GM12865 (cell line): ENCODE data around the gene VAC14.
"Not testable (repeated sequence)": the region's sequence is repeated elsewhere in the genome, so short reads cannot be mapped to it uniquely, and the experiment has no call there.

Source experiments
- DNase-seq: peaks from one replicate; pipeline ENCODE4 v3.0.0; 2010; ENCODE audit warnings: low read depth
- H3K4me3 ChIP-seq: 2 replicates; pipeline ENCODE4 v1.5.1; 2011; ENCODE audit warnings: mild to moderate bottlenecking, low read depth, low read length, control low read depth
- TF ChIP-seq, protein P1 (sequence below): IDR thresholded peaks from 2 replicates; pipeline ENCODE4 v1.5.1; 2011; ENCODE audit warnings: low read length, control low read depth, low read depth, inconsistent platforms; ENCODE audit not compliant: insufficient read depth; ENCODE audit errors: missing control alignments

The VAC14 gene

DNA sequence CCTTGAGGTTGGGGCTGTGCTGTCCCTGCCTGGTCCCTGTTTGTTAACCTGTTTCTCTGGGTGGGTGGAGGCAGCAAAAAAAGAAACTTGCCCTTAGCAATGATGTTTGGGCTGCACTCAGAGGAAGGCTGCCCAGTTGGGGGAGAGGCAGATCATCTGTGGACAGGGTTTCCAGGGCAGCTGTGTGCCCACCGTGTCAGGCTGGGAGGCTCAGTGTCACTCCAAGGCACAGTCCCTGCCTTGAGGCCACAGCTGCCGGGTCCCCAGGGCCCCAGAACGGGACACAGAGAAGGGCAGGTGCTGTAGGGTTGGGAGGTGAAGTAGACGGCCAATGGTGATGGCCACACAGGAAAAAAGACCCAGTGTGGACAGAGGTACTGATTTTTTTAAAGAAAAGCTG lies 150.7 kb downstream of the VAC14 start:
- DNase-seq: no peak
- no peak overlapping the region for H3K4me3 ChIP-seq
- TF ChIP-seq, protein P1, sequence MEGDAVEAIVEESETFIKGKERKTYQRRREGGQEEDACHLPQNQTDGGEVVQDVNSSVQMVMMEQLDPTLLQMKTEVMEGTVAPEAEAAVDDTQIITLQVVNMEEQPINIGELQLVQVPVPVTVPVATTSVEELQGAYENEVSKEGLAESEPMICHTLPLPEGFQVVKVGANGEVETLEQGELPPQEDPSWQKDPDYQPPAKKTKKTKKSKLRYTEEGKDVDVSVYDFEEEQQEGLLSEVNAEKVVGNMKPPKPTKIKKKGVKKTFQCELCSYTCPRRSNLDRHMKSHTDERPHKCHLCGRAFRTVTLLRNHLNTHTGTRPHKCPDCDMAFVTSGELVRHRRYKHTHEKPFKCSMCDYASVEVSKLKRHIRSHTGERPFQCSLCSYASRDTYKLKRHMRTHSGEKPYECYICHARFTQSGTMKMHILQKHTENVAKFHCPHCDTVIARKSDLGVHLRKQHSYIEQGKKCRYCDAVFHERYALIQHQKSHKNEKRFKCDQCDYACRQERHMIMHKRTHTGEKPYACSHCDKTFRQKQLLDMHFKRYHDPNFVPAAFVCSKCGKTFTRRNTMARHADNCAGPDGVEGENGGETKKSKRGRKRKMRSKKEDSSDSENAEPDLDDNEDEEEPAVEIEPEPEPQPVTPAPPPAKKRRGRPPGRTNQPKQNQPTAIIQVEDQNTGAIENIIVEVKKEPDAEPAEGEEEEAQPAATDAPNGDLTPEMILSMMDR: no peak

DNA sequence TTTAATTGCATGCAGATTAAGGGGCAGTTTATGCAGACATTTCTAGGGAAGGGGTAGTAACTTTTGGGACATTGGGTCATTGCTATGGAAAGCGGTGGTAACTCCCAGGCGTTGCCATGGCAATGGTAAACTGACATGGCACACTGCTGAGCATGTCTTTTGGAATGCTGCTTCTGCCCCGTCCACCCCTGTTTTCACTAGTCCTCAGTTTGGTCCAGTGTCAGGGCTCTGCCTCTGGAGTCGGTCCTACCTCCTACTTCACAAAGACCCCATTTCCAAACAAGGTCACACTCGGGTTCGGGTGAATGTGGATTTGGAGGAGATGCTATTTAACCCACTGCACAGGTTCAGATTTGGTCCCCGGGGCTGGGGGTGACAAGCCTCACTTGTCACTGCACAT lies 151.7 kb downstream of the VAC14 start:
- no peak for DNase-seq
- H3K4me3 ChIP-seq: no peak overlapping the region
- TF ChIP-seq, protein P1: no peak

DNA sequence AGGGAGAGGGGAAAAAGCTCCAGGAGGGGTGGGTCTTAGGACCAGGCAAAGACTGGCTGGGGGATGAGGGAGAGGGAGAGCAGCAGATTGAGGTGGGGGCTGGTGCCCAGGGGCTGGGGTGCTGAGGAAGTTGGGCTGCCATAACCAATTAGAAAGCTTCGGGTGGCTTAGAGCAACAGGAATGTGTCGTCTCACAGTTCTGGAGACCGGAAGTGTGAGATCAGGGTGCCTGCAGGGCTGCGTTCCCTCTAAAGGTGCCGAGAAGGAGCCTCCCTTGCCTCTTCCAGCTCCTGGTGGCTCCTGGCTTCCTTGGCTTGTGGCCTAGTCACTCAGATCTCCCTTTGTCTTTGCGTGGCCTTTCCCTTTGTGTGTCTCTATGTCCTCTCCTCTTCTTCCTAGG lies 152.4 kb downstream of the VAC14 start:
- no peak for DNase-seq
- TF ChIP-seq, protein P1: no peak
- H3K4me3 ChIP-seq: no peak overlapping the region

DNA sequence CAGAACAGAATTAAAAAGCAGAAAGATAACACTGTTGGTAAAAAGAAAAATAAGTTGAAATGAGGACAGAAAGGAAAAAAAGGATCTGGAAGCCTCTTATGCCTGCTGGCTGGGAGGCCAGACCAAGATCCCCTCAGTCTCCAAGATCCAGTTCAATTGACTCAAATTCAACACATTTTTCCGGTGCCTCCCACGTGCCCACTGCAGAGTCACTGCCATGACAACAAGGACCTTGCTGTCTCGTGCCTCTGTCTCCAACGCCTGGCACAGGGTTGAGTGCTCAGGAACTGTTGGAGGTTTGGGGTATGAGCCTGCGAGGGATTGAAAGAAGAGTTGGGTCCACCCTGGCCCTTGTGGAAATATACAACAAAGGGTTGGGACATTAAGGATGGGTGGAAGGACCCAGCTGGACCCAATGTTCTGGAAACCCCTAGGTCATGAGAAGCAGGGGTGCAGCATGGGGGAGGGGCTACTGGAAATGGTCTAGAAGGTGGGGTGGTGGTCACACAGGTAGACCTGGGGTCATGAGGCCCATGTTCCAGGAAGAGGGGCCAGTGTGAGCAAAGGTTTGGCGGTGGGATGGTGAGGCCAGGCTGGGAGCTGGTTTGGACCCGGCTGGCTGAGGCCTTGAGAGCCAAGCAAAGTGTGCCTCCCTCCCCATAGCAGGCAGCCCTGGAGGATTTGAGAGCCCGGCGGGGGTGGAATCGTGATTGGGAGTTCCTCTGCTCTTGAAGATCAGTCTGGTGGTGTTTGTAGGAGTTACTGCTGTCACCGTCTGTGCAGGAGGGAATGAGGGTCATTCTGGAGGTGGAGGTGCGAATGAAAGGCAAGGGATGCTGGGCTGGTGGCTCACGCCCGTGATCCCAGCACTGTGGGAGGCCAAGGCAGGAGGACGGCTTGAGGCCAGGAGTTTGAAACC lies 153.3 kb downstream of the VAC14 start:
- DNase-seq: no peak
- TF ChIP-seq, protein P1: no peak
- no peak overlapping the region for H3K4me3 ChIP-seq

DNA sequence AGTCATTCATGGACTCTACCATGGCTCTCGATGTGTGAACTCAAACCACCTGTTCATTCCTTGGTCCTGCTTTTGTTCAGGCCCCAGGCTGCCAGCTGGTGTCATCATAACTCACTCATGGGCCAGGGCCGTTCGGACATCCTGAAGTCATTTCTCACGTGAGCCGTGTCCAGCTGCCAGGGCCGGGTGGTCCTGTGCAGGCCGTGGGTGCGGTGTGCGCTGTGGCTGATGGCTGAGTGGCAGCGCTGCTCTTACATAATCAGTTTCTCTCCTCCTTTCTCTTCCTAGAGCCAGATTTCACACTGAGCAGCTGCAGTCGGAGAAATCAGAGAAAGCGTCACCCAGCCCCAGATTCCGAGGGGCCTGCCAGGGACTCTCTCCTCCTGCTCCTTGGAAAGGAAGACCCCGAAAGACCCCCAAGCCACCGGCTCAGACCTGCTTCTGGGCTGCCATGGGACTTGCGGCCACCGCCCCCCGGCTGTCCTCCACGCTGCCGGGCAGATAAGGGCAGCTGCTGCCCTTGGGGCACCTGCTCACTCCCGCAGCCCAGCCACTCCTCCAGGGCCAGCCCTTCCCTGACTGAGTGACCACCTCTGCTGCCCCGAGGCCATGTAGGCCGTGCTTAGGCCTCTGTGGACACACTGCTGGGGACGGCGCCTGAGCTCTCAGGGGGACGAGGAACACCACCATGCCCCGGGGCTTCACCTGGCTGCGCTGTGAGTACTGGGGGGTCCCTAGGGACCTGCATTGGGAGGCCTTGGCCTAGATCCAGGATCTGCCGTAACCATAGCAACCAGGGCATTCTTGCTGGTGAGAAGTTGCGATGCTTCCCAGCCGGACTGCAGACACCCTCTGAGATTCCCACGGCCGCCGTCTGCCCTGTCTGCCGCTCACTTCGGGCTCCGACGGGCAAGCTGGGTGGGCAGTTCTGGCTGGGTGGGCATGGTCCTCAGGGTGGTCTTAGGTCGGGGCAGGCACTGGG lies 154.4 kb downstream of the VAC14 start, which contains the start of gene IL34:
IL34 (plus strand) TSS at position 300 of the 982 bp plus-strand sequence; CDS start at position 689, 389 bp downstream.
- no peak within 1 kb of the TSS for H3K4me3 ChIP-seq
- TF ChIP-seq, protein P1: no peak
- no peak for DNase-seq

DNA sequence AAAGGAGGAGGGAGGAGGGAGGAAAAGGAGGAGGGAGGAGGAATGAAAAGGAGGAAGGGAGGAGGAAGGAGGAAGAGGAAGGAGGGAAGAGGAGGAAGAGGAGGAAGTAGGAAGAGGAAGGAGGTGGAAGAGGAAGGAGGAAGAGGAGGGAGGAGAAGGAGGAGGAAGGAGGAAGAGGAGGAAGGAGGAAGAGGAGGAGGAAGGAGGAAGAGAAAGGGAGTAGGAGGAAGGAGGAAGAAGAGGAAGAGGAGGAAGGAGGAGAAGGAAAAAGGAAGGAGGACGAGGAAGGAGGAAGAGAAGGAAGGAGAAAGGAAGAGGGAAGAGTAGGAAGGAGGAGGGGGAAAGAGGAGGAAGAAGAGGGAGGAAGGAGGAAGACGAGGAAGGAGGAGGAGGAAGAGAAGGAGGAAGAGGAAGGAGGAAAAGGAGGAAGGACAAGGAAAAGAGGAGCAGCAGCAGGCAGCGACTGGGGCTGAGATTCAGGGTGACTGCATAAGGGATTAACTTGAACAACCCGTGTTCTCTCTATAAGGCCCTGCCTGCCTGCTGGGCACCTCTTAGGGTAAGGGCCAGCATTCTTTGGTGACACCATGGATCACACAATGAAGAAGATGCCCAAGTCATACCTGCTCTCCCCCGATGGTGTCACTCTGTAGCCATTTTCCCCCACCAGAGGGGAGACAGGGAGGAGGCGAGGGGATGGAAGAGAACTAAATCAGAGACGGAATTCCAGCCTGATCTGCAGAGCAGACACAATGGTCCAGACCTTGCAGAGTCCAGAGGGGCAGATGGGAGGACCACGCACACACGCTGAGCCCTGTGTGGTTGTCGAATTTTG lies 156.0 kb downstream of the VAC14 start:
- TF ChIP-seq, protein P1: no peak
- DNase-seq: no peak
- H3K4me3 ChIP-seq: no peak overlapping the region

DNA sequence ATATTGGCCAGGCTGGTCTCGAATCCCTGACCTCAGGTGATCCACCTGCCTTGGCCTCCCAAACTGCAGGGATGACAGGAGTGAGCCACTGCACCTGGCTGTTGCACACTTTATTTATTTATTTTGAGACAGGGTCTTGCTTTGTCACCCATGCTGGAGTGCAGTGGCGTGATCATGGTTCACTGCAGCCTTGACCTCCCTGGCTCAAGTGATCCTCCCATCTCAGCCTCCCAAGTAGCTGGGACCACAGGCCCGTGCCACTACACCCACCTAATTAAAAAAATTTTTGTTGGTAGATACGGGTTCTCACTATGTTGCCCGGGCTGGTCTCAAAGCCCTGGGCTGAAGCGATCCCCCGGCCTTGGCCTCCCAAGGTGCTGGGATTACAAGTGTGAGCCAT lies 157.7 kb downstream of the VAC14 start:
- not testable (repeated sequence) for H3K4me3 ChIP-seq, DNase-seq
